Osteocyte (in vitro differentiated cells): ENCODE results near the gene STAU1. TPM values are rescaled to one million over a fixed set of nuclear protein-coding genes. Genes with fewer than 3 reads are reported as not detected.
A peak's percentile ranks its signal among the peaks of the same experiment; 100 is the strongest.
"Not testable (repeated sequence)": the region's sequence is repeated elsewhere in the genome, so short reads cannot be mapped to it uniquely, and the experiment has no call there.

ENCODE experiments used
- DNase-seq: peaks from one replicate; pipeline ENCODE4 v3.0.0; 2021; ENCODE audit warnings: mixed read lengths; ENCODE audit not compliant: unreplicated experiment; ENCODE audit errors: extremely low spot score
- H3K27ac Mint-ChIP-seq: one replicate; pipeline ENCODE4 v1.8.0; 2021; ENCODE audit warnings: mild to moderate bottlenecking, mixed read lengths; ENCODE audit not compliant: unreplicated experiment
- H3K27me3 Mint-ChIP-seq: one replicate; pipeline ENCODE4 v1.8.0; 2021; ENCODE audit warnings: mixed read lengths; ENCODE audit not compliant: unreplicated experiment
- H3K36me3 Mint-ChIP-seq: one replicate; pipeline ENCODE4 v1.8.0; 2021; ENCODE audit warnings: mixed read lengths; ENCODE audit not compliant: unreplicated experiment
- H3K4me1 Mint-ChIP-seq: one replicate; pipeline ENCODE4 v1.8.0; 2021; ENCODE audit warnings: mixed read lengths; ENCODE audit not compliant: unreplicated experiment
- H3K4me3 Mint-ChIP-seq: one replicate; pipeline ENCODE4 v1.8.0; 2021; ENCODE audit warnings: mild to moderate bottlenecking, moderate library complexity, mixed read lengths; ENCODE audit not compliant: unreplicated experiment
- H3K9me3 Mint-ChIP-seq: one replicate; pipeline ENCODE4 v1.8.0; 2021; ENCODE audit warnings: mixed read lengths; ENCODE audit not compliant: unreplicated experiment
- CTCF ChIP-seq: fragments of 200-600 bp; sonication (generic); IDR thresholded peaks from 2 replicates; pipeline ENCODE4 v1.5.0; 2021; ENCODE audit warnings: antibody characterized with exemption, mild to moderate bottlenecking, moderate library complexity
- total RNA-seq: library from RNA; stranded (reverse); gene quantifications from 2 replicates; pipeline ENCODE4 v1.2.1, GENCODE V29; 2021

Gene STAU1
- total RNA-seq, 1 donor from 2014 or later: 83.1 TPM

GRCh38 chr20:49207076-49207475, 18.9 kb upstream of the STAU1 start:
- H3K27ac Mint-ChIP-seq: no peak overlapping the region
- peaks cover 10% of the 10 kb centered on the region for H3K9me3 Mint-ChIP-seq
- DNase-seq: no peak
- no peak overlapping the region for H3K4me3 Mint-ChIP-seq
- no peaks in the 10 kb centered on the region for H3K27me3 Mint-ChIP-seq
- no peaks in the 10 kb centered on the region for H3K4me1 Mint-ChIP-seq
- no peaks in the 10 kb centered on the region for H3K36me3 Mint-ChIP-seq
- peak; percentile 9 for TF ChIP-seq CTCF

GRCh38 chr20:49203746-49204145, 15.6 kb upstream of the STAU1 start:
- no peaks in the 10 kb centered on the region for H3K36me3 Mint-ChIP-seq
- no peak for DNase-seq
- no peak for TF ChIP-seq CTCF
- no peaks in the 10 kb centered on the region for H3K4me1 Mint-ChIP-seq
- H3K9me3 Mint-ChIP-seq: no peaks in the 10 kb centered on the region
- H3K4me3 Mint-ChIP-seq: no peak overlapping the region
- H3K27ac Mint-ChIP-seq: no peak overlapping the region
- no peaks in the 10 kb centered on the region for H3K27me3 Mint-ChIP-seq

- Mint-ChIP-seq H3K4me1 (no peaks in the 10 kb centered on the region), H3K27me3 (no peaks in the 10 kb centered on the region), H3K36me3 (no peaks in the 10 kb centered on the region), H3K9me3 (no peaks in the 10 kb centered on the region), H3K27ac (no peak overlapping the region), H3K4me3 (no peak overlapping the region)
- TF ChIP-seq CTCF: no peak
- DNase-seq: no peak
Observed at GRCh38 chr20:49203011-49203410, 14.9 kb upstream of the STAU1 start.

GRCh38 chr20:49199729-49200293, 11.7 kb upstream of the STAU1 start:
- Mint-ChIP-seq H3K27me3 (no peaks in the 10 kb centered on the region), H3K4me3 (no peak overlapping the region), H3K36me3 (no peaks in the 10 kb centered on the region), H3K27ac (no peak overlapping the region), H3K4me1 (no peaks in the 10 kb centered on the region), H3K9me3 (no peaks in the 10 kb centered on the region)
- DNase-seq: no peak
- TF ChIP-seq CTCF: no peak

- not testable (repeated sequence) for H3K4me1 Mint-ChIP-seq, H3K4me3 Mint-ChIP-seq, H3K36me3 Mint-ChIP-seq, H3K9me3 Mint-ChIP-seq, H3K27ac Mint-ChIP-seq, H3K27me3 Mint-ChIP-seq, DNase-seq
Observed at GRCh38 chr20:49192944-49193518, 4.9 kb upstream of the STAU1 start.
